ENCODE measurements around the gene ASB7. TPM values are rescaled to one million over a fixed set of nuclear protein-coding genes. Genes with fewer than 3 reads are reported as not detected.

Gene ASB7
- total and polyA plus RNA-seq, 2 donors from 2014 or later = 5.3 to 17.7 TPM

DNA sequence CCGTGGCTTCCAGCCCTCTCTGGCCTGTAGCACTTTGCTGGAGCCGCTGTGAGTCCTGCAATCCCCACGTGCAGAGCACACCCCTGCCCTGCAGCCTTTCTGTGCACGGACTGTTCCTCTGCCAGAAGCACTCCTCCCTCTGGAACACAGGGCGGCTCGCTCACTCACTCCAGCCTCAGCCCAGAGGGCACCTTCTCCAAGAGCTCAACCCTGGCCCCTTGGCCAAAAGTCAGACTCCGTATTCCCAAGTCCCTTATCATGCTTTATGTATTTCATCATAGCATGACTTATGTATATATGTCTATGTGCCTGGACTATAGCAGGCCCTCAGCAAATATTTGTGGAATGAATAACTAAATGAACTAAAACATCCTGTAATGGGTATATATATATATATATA lies 63.2 kb downstream of the ASB7 start:
- Histone ChIP-seq H3K27me3 (ENCODE audit: control insufficient read depth, insufficient read depth, low read length) (no peaks in the 10 kb centered on the region), H3K27ac (ENCODE audit: low read depth in 2 of 2, low read length in 2 of 2) (no peak overlapping the region), H3K9me3 (ENCODE audit: control insufficient read depth in 2 of 3, insufficient read depth in 1 of 3, low read length in 3 of 3) (no peaks in the 10 kb centered on the region), H3K9ac (ENCODE audit: low read length in 3 of 3) (no peak overlapping the region), H3K36me3 (ENCODE audit: control insufficient read depth in 2 of 3, insufficient read depth in 3 of 3, low read length in 3 of 3) (no peaks in the 10 kb centered on the region), H3K4me1 (ENCODE audit: control insufficient read depth in 2 of 3, insufficient read depth in 2 of 3, low read depth in 1 of 3, low read length in 3 of 3) (no peaks in the 10 kb centered on the region), H3K4me3 (ENCODE audit: low read length in 3 of 3) (no peak overlapping the region)
- no peak for FAIRE-seq
- intact Hi-C loops (cut with DNase I) = no loop called here
- TF ChIP-seq, protein P1, sequence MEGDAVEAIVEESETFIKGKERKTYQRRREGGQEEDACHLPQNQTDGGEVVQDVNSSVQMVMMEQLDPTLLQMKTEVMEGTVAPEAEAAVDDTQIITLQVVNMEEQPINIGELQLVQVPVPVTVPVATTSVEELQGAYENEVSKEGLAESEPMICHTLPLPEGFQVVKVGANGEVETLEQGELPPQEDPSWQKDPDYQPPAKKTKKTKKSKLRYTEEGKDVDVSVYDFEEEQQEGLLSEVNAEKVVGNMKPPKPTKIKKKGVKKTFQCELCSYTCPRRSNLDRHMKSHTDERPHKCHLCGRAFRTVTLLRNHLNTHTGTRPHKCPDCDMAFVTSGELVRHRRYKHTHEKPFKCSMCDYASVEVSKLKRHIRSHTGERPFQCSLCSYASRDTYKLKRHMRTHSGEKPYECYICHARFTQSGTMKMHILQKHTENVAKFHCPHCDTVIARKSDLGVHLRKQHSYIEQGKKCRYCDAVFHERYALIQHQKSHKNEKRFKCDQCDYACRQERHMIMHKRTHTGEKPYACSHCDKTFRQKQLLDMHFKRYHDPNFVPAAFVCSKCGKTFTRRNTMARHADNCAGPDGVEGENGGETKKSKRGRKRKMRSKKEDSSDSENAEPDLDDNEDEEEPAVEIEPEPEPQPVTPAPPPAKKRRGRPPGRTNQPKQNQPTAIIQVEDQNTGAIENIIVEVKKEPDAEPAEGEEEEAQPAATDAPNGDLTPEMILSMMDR (IDR thresholded peaks at IDR 0.05; ENCODE audit: borderline replicate concordance, extremely low read depth, insufficient read depth) = no peak
- DNase-seq = no peak

DNA sequence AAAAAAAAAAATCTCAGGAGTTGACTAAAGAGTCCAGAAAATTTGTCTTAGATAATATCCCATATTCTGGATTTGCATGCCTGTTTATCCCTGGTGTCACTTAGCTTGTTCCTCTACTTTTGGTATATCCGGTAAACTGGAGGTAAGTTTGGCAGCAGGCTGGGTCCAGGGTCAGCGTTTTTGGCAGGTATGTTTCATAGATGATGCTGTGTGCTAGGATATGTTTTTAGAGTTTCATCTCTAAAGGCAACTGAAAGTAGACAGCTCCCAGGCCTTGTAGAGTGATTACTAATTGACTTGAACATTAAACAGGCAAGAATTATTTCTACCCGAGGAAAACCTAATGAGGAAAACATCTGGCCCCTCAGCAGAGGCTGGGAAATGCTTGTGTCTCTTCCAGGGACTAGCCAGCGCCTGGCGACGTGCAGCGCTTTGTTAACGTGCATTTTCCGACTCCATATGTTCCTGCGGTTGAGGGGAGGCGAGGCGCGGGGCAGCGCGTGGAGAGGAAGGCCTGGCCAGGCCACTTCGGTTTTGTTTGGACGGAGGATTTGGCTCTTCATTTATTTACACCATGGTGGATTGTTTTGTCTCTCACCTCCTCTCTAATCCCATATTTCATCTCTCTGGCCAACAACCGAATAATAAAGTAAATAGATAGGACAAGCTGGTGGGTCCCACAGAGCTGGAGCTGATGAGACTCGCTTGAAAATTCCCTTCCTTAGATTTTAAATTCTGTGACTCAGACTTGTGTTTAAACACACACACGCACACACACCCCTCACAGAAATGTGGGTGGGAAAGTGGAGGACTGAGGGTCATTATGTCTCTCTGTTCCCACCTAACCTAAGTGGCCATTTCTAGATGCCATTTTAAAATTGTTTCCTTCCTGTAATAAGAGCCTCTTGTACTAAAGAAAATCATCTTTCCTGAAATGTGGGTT lies 65.3 kb downstream of the ASB7 start:
- no peaks in the 10 kb centered on the region for H3K9me3 ChIP-seq (ENCODE audit: control insufficient read depth in 2 of 3, insufficient read depth in 1 of 3, low read length in 3 of 3)

GRCh38 chr15:100668348-100668745 lies 66.0 kb downstream of the ASB7 start:
- Histone ChIP-seq H3K4me1 (ENCODE audit: control insufficient read depth in 2 of 3, insufficient read depth in 2 of 3, low read depth in 1 of 3, low read length in 3 of 3) (no peaks in the 10 kb centered on the region), H3K27me3 (ENCODE audit: control insufficient read depth, insufficient read depth, low read length) (no peaks in the 10 kb centered on the region), H3K9me3 (ENCODE audit: control insufficient read depth in 2 of 3, insufficient read depth in 1 of 3, low read length in 3 of 3) (no peaks in the 10 kb centered on the region), H3K9ac (ENCODE audit: low read length in 3 of 3) (no peak overlapping the region), H3K27ac (ENCODE audit: low read depth in 2 of 2, low read length in 2 of 2) (no peak overlapping the region), H3K36me3 (ENCODE audit: control insufficient read depth in 2 of 3, insufficient read depth in 3 of 3, low read length in 3 of 3) (no peaks in the 10 kb centered on the region), H3K4me3 (ENCODE audit: low read length in 3 of 3) (no peak overlapping the region)
- TF ChIP-seq, protein P1 (IDR thresholded peaks at IDR 0.05; ENCODE audit: borderline replicate concordance, extremely low read depth, insufficient read depth) = no peak
- no peak for DNase-seq
- FAIRE-seq = no peak
- intact Hi-C loops (cut with DNase I) = no loop called here

More for the DNA sequence above, 65.3 kb downstream of the ASB7 start:
- Histone ChIP-seq H3K4me3 (ENCODE audit: low read length in 3 of 3) (no peak overlapping the region), H3K27me3 (ENCODE audit: control insufficient read depth, insufficient read depth, low read length) (no peaks in the 10 kb centered on the region), H3K9ac (ENCODE audit: low read length in 3 of 3) (no peak overlapping the region), H3K4me1 (ENCODE audit: control insufficient read depth in 2 of 3, insufficient read depth in 2 of 3, low read depth in 1 of 3, low read length in 3 of 3) (no peaks in the 10 kb centered on the region), H3K36me3 (ENCODE audit: control insufficient read depth in 2 of 3, insufficient read depth in 3 of 3, low read length in 3 of 3) (no peaks in the 10 kb centered on the region), H3K27ac (ENCODE audit: low read depth in 2 of 2, low read length in 2 of 2) (no peak overlapping the region)
- DNase-seq (peak in 3 of 5 donors; percentile 26 to 76 (median 56)), FAIRE-seq (no peak)
- intact Hi-C loops (cut with DNase I) = no loop called here
- TF ChIP-seq, protein P1 (IDR thresholded peaks at IDR 0.05; ENCODE audit: borderline replicate concordance, extremely low read depth, insufficient read depth) = no peak
